GM23248 (cell line): ENCODE results near the gene SEMA7A. TPM values are rescaled to one million over a fixed set of nuclear protein-coding genes. Genes with fewer than 3 reads are reported as not detected.

Experiments
- microRNA-seq: library from miRNA; unstranded; fragments of <30 nt; microRNA quantifications from one replicate; pipeline ENCODE4, GENCODE V29; 2016; ENCODE audit warnings: borderline number of aligned reads
- polyA plus RNA-seq: library from polyadenylated mRNA; unstranded; fragments of >200 nt; fragmentation: Nextera tagmentation; extraction: Ambion mirVana; gene quantifications from 2 replicates; pipeline ENCODE4 v1.2.1, GENCODE V29; 2016
- small RNA-seq: library from RNA; depleted of rRNA; stranded (forward); fragments of <200 nt; gene quantifications from one replicate; pipeline ENCODE3, GENCODE V24; 2014; ENCODE audit warnings: low read depth, low replicate concordance
- total RNA-seq: library from RNA; depleted of rRNA; stranded (reverse); fragments of >200 nt; shearing (Covaris generic); gene quantifications from 2 replicates; pipeline ENCODE4 v1.2.3, GENCODE V29; 2014; rRNA removed

Gene SEMA7A
- total and polyA plus RNA-seq, 2 experiments from 2014 or later, result 42.3 to 132 TPM

Small RNAs within 50 kb of the gene (microRNA-seq; reads per million reads assigned to microRNA genes)
- 2.6 reads per million for gene MIR6881

Small RNAs within 50 kb of the gene (small RNA-seq; reads per million reads assigned to genes)
- gene MIR6881, result not detected

Other genes starting within 250 kb of the SEMA7A start
- not detected in 2 replicates for gene STRA6, start 231.2 kb downstream of the SEMA7A start, total RNA-seq
- 0.22 TPM in 1 of 2 replicates, not detected in the other for gene STRA6, start 231.2 kb downstream of the SEMA7A start, polyA plus RNA-seq
- gene CCDC33, start 197.6 kb downstream of the SEMA7A start, total RNA-seq, result not detected in 2 replicates
- gene CCDC33, start 197.6 kb downstream of the SEMA7A start, polyA plus RNA-seq, result not detected in 2 replicates
- 0.25 and 0.32 TPM in 2 replicates for gene CYP11A1, start 66.3 kb downstream of the SEMA7A start, total RNA-seq
- gene CYP11A1, start 66.3 kb downstream of the SEMA7A start, polyA plus RNA-seq, result 1.2 and 1.9 TPM in 2 replicates
- 70.4 and 74.2 TPM in 2 replicates for gene UBL7, start 27.2 kb upstream of the SEMA7A start, total RNA-seq
- 78.6 and 79.1 TPM in 2 replicates for gene UBL7, start 27.2 kb upstream of the SEMA7A start, polyA plus RNA-seq
- 2.3 and 4.9 TPM in 2 replicates for gene ARID3B, start 107.3 kb upstream of the SEMA7A start, total RNA-seq
- gene ARID3B, start 107.3 kb upstream of the SEMA7A start, polyA plus RNA-seq, result 2.1 and 2.4 TPM in 2 replicates
- 67.2 and 67.9 TPM in 2 replicates for gene CLK3, start 181.9 kb upstream of the SEMA7A start, total RNA-seq
- 40.4 and 41.9 TPM in 2 replicates for gene CLK3, start 181.9 kb upstream of the SEMA7A start, polyA plus RNA-seq